D721Med (cell line): ENCODE measurements around the gene AP1G1.
"Not testable (repeated sequence)": the region's sequence is repeated elsewhere in the genome, so short reads cannot be mapped to it uniquely, and the experiment has no call there.

Experiments used
- DNase-seq: peaks from one replicate; pipeline ENCODE4 v3.0.0; 2011; ENCODE audit warnings: low spot score; ENCODE audit not compliant: insufficient read length
- FAIRE-seq: peaks from 2 replicates; lab custom pipeline; 2011; peaks lifted over from hg19 to GRCh38; lab: Jason Lieb, UNC
- CTCF ChIP-seq: IDR thresholded peaks from 2 replicates; pipeline ENCODE4 v1.5.1; 2012; ENCODE audit warnings: mild to moderate bottlenecking, control low read depth; ENCODE audit not compliant: insufficient read depth; ENCODE audit errors: missing control alignments

The AP1G1 gene

GRCh38 chr16:71700831-71701230, 107.8 kb downstream of the AP1G1 start:
- TF ChIP-seq CTCF = no peak
- DNase-seq (no peak), FAIRE-seq (no peak)

- no peak for TF ChIP-seq CTCF
- DNase-seq (no peak), FAIRE-seq (no peak)
Measured at GRCh38 chr16:71698491-71698890, 110.1 kb downstream of the AP1G1 start.

- TF ChIP-seq CTCF = no peak
- no peak for DNase-seq
- no peak for FAIRE-seq
Measured at GRCh38 chr16:71693164-71693563, 115.5 kb downstream of the AP1G1 start.

- FAIRE-seq (no peak), DNase-seq (no peak)
- TF ChIP-seq CTCF = no peak
Measured at GRCh38 chr16:71689901-71690300, 118.7 kb downstream of the AP1G1 start.

GRCh38 chr16:71687861-71688260, 120.8 kb downstream of the AP1G1 start:
- no peak for TF ChIP-seq CTCF
- no peak for DNase-seq
- no peak for FAIRE-seq

- not testable (repeated sequence) for DNase-seq, FAIRE-seq
Measured at GRCh38 chr16:71684280-71684679, 124.4 kb downstream of the AP1G1 start.

- FAIRE-seq (no peak), DNase-seq (no peak)
- no peak for TF ChIP-seq CTCF
Measured at GRCh38 chr16:71681360-71681759, 127.3 kb downstream of the AP1G1 start.
